Adrenal gland (tissue), 12 donors: ENCODE results near the gene GNAO1. TPM values are rescaled to one million over a fixed set of nuclear protein-coding genes. Genes with fewer than 3 reads are reported as not detected.
A peak's percentile ranks its signal among the peaks of the same experiment; 100 is the strongest.
"Not testable (repeated sequence)": the region's sequence is repeated elsewhere in the genome, so short reads cannot be mapped to it uniquely, and the experiment has no call there.

Experiments used
- DNase-seq, 7 donors: peaks; one replicate each; pipeline ENCODE4 v3.0.0-alpha.2; 2019 to 2020
- H3K27ac ChIP-seq, 5 donors: fragments of 200-600 bp; sonication (generic) in 4 of 5; 1 replicate in 3 of 5; 2 replicates in 2 of 5; pipeline versions ENCODE4 v1.5.1 to v1.8.0; 2016 to 2020; ENCODE audit warnings: mild to moderate bottlenecking in 1 of 5
- H3K27me3 ChIP-seq: fragments of 200-600 bp; 2 replicates; pipeline ENCODE4 v1.8.0; 2021
- H3K36me3 ChIP-seq, 2 donors: fragments of 200-600 bp; replicated peaks in 1 of 2; 1 replicate in 1 of 2; 2 replicates in 1 of 2; pipeline versions ENCODE4 v1.5.1 to v1.8.0; 2018 to 2022
- H3K4me1 ChIP-seq, 2 donors: fragments of 200-600 bp; replicated peaks in 1 of 2; 1 replicate in 1 of 2; 2 replicates in 1 of 2; pipeline versions ENCODE4 v1.5.1 to v1.8.0; 2018 to 2021
- H3K4me3 ChIP-seq, 4 donors: fragments of 200-600 bp; sonication (generic) in 3 of 4; one replicate each; pipeline ENCODE4 v1.5.1; 2016 to 2018
- H3K9me3 ChIP-seq, 3 donors: fragments of 200-600 bp; sonication (generic) in 1 of 3; replicated peaks in 1 of 3; 1 replicate in 2 of 3; 2 replicates in 1 of 3; pipeline versions ENCODE4 v1.5.1 to v1.8.0; 2016 to 2021
- POLR2A ChIP-seq, 2 donors: fragments of 450-650 bp; IDR thresholded peaks; one replicate each; pipeline ENCODE4 v1.6.1; 2017; ENCODE audit warnings: antibody characterized with exemption in 2 of 2, mild to moderate bottlenecking in 2 of 2, moderate library complexity in 1 of 2
- whole genome bisulfite sequencing, 4 donors: extraction: QIAGEN DNeasy Blood & Tissue Kit in 2 of 4; methylation state at CpG; one replicate each; pipeline versions ENCODE4 v1.1.5 to v1.1.7; 2013 to 2017; 5-methylcytosine and 5-hydroxymethylcytosine counted together
- intact Hi-C, 2 donors: fragments of 100-400 bp; cut with DNase I; formaldehyde crosslinking; loops; one replicate each; pipeline versions ENCODE4 v1.14.1 to v1.15.0; 2022 to 2023
- polyA plus RNA-seq, 3 donors: library from polyadenylated mRNA; stranded (reverse); fragments of 200-250 nt in 2 of 3; fragments of 350-450 nt in 1 of 3; fragmentation: Illumina TruSeq in 1 of 3; extraction: RNeasy Lipid Tissue Mini Kit (QIAGEN cat#74804) in 1 of 3; gene quantifications; one replicate each; pipeline ENCODE4 v1.2.3, GENCODE V29; 2013 to 2014
- total RNA-seq, 9 donors: library from RNA; depleted of rRNA in 4 of 9; stranded (reverse); fragments of >200 nt in 4 of 9; fragments of 120-200 nt in 1 of 9; fragmentation: NEBNext Ultra II Directional in 1 of 9; extraction: Animal tissue kit (Norgen Biotek cat#: 25700) in 1 of 9; gene quantifications; one replicate each; pipeline versions ENCODE4 v1.1.0 to v1.2.4, GENCODE V29; 2013 to 2023
- TF ChIP-seq, protein P1 (sequence below), 6 experiments: fragments of 450-650 bp in 4 of 6; fragments of 200-600 bp in 2 of 6; sonication (generic) in 1 of 6; IDR thresholded peaks; 1 replicate in 5 of 6; 2 replicates in 1 of 6; pipeline versions ENCODE4 v1.5.1 to v1.8.0; 2016 to 2021; ENCODE audit warnings: antibody characterized with exemption in 6 of 6, mild to moderate bottlenecking in 2 of 6, moderate library complexity in 1 of 6
- donor health status: healthy with polysubstance abuse.
- donor health status: Bipolar disorder and iron deficiency.
- donor health status: DM: yes; HTN: yes; CAD: no.
- donor health status: DM: no; HTN: no; CAD: no.
- donor health status: DM: no; HTN: no; CAD: no.
- donor health status: DM: yes; HTN: yes; CAD: no.

Gene GNAO1
- total and polyA plus RNA-seq, 12 donors: 1.8 to 36.6 (median 5.9) TPM

GRCh38 chr16:56370875-56371659, 179.8 kb downstream of the GNAO1 start:
- Histone ChIP-seq H3K4me1 (peaks cover 9 to 22% of the 10 kb centered on the region in 2 donors), H3K36me3 (peaks cover 0 to 32% of the 10 kb centered on the region in 2 donors), H3K9me3 (no peaks in the 10 kb centered on the region), H3K27me3 (no peaks in the 10 kb centered on the region), H3K27ac (peak overlapping the region in 4 of 5 donors; percentile 49 to 78 (median 53)), H3K4me3 (no peak overlapping the region)
- intact Hi-C loops: no loop called here
- 27 to 38% (median 34%) methylated on average over 6 of the region's 6 CpGs for WGBS, 4 donors
- TF ChIP-seq, protein P1, sequence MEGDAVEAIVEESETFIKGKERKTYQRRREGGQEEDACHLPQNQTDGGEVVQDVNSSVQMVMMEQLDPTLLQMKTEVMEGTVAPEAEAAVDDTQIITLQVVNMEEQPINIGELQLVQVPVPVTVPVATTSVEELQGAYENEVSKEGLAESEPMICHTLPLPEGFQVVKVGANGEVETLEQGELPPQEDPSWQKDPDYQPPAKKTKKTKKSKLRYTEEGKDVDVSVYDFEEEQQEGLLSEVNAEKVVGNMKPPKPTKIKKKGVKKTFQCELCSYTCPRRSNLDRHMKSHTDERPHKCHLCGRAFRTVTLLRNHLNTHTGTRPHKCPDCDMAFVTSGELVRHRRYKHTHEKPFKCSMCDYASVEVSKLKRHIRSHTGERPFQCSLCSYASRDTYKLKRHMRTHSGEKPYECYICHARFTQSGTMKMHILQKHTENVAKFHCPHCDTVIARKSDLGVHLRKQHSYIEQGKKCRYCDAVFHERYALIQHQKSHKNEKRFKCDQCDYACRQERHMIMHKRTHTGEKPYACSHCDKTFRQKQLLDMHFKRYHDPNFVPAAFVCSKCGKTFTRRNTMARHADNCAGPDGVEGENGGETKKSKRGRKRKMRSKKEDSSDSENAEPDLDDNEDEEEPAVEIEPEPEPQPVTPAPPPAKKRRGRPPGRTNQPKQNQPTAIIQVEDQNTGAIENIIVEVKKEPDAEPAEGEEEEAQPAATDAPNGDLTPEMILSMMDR (IDR thresholded peaks at IDR 0.05): no peak
- TF ChIP-seq POLR2A (IDR thresholded peaks at IDR 0.05): no peak
- peak in 6 of 7 donors; percentile 54 to 80 (median 74) for DNase-seq

GRCh38 chr16:56371660-56371937, 180.3 kb downstream of the GNAO1 start:
- no peak for DNase-seq
- Histone ChIP-seq H3K9me3 (no peaks in the 10 kb centered on the region), H3K36me3 (peaks cover 0 to 29% of the 10 kb centered on the region in 2 donors), H3K4me1 (peaks cover 9 to 22% of the 10 kb centered on the region in 2 donors), H3K27ac (peak overlapping the region in 3 of 5 donors; percentile 49 to 78 (median 57)), H3K27me3 (no peaks in the 10 kb centered on the region), H3K4me3 (no peak overlapping the region)
- TF ChIP-seq, protein P1 (IDR thresholded peaks at IDR 0.05): no peak
- no peak for TF ChIP-seq POLR2A (IDR thresholded peaks at IDR 0.05)
- WGBS, 4 donors: 67 to 100% (median 85%) methylated on average over 1 of the region's 1 CpG
- intact Hi-C loops: no loop called here

GRCh38 chr16:56372013-56372634, 180.8 kb downstream of the GNAO1 start:
- Histone ChIP-seq H3K4me1 (peaks cover 9 to 22% of the 10 kb centered on the region in 2 donors), H3K9me3 (no peaks in the 10 kb centered on the region), H3K27me3 (no peaks in the 10 kb centered on the region), H3K4me3 (no peak overlapping the region), H3K36me3 (peaks cover 0 to 24% of the 10 kb centered on the region in 2 donors), H3K27ac (peak overlapping the region in 1 of 5 donors; percentile 13)
- no peak for TF ChIP-seq POLR2A (IDR thresholded peaks at IDR 0.05)
- TF ChIP-seq, protein P1 (IDR thresholded peaks at IDR 0.05): no peak
- peak in 1 of 7 donors; percentile 15 for DNase-seq
- 92 to 95% (median 94%) methylated on average over 7 of the region's 7 CpGs for WGBS, 4 donors
- intact Hi-C loops: no loop called here

DNA sequence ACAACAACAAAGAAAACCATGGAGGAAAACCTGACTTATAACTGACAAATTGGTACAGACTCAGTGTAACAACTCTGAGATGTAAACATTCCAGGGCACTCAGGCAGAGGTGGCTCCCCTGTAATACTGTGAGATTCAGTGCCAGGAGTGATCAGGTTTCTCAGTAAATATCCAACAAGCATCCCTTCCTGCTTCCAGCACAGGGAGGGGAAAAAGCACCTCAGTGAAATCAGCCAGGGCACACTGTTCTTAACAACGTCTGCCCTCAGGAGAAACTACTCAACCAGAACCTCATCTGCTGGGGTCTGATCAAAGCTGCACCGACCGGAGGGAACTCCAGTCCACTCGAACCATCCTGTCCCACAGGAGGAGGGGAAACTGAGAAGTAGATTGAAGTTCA, 181.7 kb downstream of the GNAO1 start:
- Histone ChIP-seq H3K36me3 (peaks cover 0 to 17% of the 10 kb centered on the region in 2 donors), H3K27me3 (no peaks in the 10 kb centered on the region), H3K4me3 (no peak overlapping the region), H3K9me3 (no peaks in the 10 kb centered on the region), H3K27ac (no peak overlapping the region), H3K4me1 (peaks cover 9 to 22% of the 10 kb centered on the region in 2 donors)
- DNase-seq: no peak
- TF ChIP-seq, protein P1 (IDR thresholded peaks at IDR 0.05): no peak
- no peak for TF ChIP-seq POLR2A (IDR thresholded peaks at IDR 0.05)
- 86 to 93% (median 89%) methylated on average over 4 of the region's 4 CpGs for WGBS, 4 donors
- intact Hi-C loops: no loop called here

GRCh38 chr16:56375792-56376191, 184.5 kb downstream of the GNAO1 start:
- H3K27ac ChIP-seq, DNase-seq, H3K4me1 ChIP-seq, H3K36me3 ChIP-seq, H3K9me3 ChIP-seq, intact Hi-C loops, H3K4me3 ChIP-seq, H3K27me3 ChIP-seq: not testable (repeated sequence)
- 95 to 98% (median 96%) methylated on average over 6 of the region's 6 CpGs for WGBS, 4 donors

- H3K36me3 ChIP-seq, DNase-seq, intact Hi-C loops, H3K9me3 ChIP-seq, H3K4me1 ChIP-seq, H3K4me3 ChIP-seq, H3K27me3 ChIP-seq, H3K27ac ChIP-seq: not testable (repeated sequence)
- WGBS, 4 donors: 87 to 98% (median 97%) methylated on average over 6 of the region's 6 CpGs
Observed at GRCh38 chr16:56379044-56379443, 187.8 kb downstream of the GNAO1 start.
